K562 (cell line): ENCODE measurements around the gene TACR1. TPM values are rescaled to one million over a fixed set of nuclear protein-coding genes. Genes with fewer than 3 reads are reported as not detected.

Experiments used
- ATAC-seq: fragments of 200-7000 bp; cut with Tn5 transposase; 3 replicates; pipeline ENCODE4 v1.9.1; 2020; ENCODE audit warnings: moderate library complexity
- BruUV-seq: library from RNA; stranded (reverse); fragments of 400-500 nt; replicated peaks from 2 replicates; lab custom pipeline; 2021; lab: Mats Ljungman, UMichigan
- CTCF ChIA-PET: fragments of 300-600 bp; formaldehyde crosslinking; extraction: SDS; loops from one replicate; lab custom pipeline; 2021; ENCODE audit warnings: low intra/inter-chr PET ratio; lab: Yijun Ruan, JAX
- POLR2A ChIA-PET: fragments of 300-600, 350-650 bp; sonication (Branson Sonifier 250); formaldehyde crosslinking; extraction: SDS; loops from one replicate; lab custom pipeline; 2021; ENCODE audit warnings: antibody characterized with exemption, inconsistent platforms; lab: Yijun Ruan, JAX
- DNase-seq, 4 experiments: peaks; one replicate each; pipeline versions ENCODE4 v3.0.0 to v3.0.0-alpha.2; 2011 to 2018; ENCODE audit warnings: low spot score in 3 of 4, mixed read lengths in 3 of 4; ENCODE audit errors: extremely low read depth in 1 of 4
- FAIRE-seq: peaks from 2 replicates; lab custom pipeline; 2011; peaks lifted over from hg19 to GRCh38; lab: Jason Lieb, UNC
- H2AFZ ChIP-seq: 2 replicates; pipeline ENCODE4 v1.6.0; 2011; ENCODE audit warnings: low read depth, low read length, control low read depth, inconsistent platforms
- H3K27ac ChIP-seq: fragments of 200-600 bp; 3 replicates; pipeline ENCODE4 v1.8.0; 2011; ENCODE audit warnings: low read depth, mild to moderate bottlenecking, control low read depth, inconsistent platforms, low read length, moderate library complexity, mixed read lengths; ENCODE audit errors: extremely low read depth
- H3K27me3 ChIP-seq, 2 experiments: fragments of 300-600 bp in 1 of 2; 2 replicates in 1 of 2; 3 replicates in 1 of 2; pipeline versions ENCODE4 v1.6.0 to v1.8.0; 2011; ENCODE audit warnings: inconsistent platforms in 2 of 2, low read length in 2 of 2, mild to moderate bottlenecking in 1 of 2, mixed read lengths in 1 of 2, moderate library complexity in 1 of 2; ENCODE audit not compliant: control insufficient read depth in 2 of 2, insufficient read depth in 2 of 2
- H3K36me3 ChIP-seq: fragments of 300-600 bp; 3 replicates; pipeline ENCODE4 v1.8.0; 2011; ENCODE audit warnings: mild to moderate bottlenecking, low read length, inconsistent platforms; ENCODE audit not compliant: control insufficient read depth, insufficient read depth
- H3K4me1 ChIP-seq, 2 experiments: fragments of 200-600 bp in 1 of 2; replicated peaks in 1 of 2; 2 replicates in 1 of 2; 3 replicates in 1 of 2; pipeline versions ENCODE4 v1.5.1 to v1.8.0; 2011; ENCODE audit warnings: inconsistent platforms in 2 of 2, low read length in 2 of 2, mild to moderate bottlenecking in 1 of 2, mixed read lengths in 1 of 2, moderate library complexity in 1 of 2; ENCODE audit not compliant: control insufficient read depth in 2 of 2, insufficient read depth in 2 of 2
- H3K4me2 ChIP-seq: 2 replicates; pipeline ENCODE4 v1.6.1; 2011; ENCODE audit warnings: low read length, control low read depth, inconsistent platforms, mixed read lengths; ENCODE audit not compliant: insufficient read depth
- H3K4me3 ChIP-seq: fragments of 200-600 bp; sonication (generic), shearing (Covaris generic); 2 replicates; pipeline ENCODE4 v1.5.1; 2016; ENCODE audit warnings: control low read depth, inconsistent platforms
- H3K79me2 ChIP-seq: fragments of 200-600 bp; 3 replicates; pipeline ENCODE4 v1.8.0; 2011; ENCODE audit warnings: low read length, inconsistent platforms; ENCODE audit not compliant: control insufficient read depth, insufficient read depth
- H3K9ac ChIP-seq, 2 experiments: 2 replicates each; pipeline versions ENCODE4 v1.6.0 to v1.6.1; 2011; ENCODE audit warnings: low read depth in 2 of 2, low read length in 2 of 2, control low read depth in 1 of 2, inconsistent platforms in 1 of 2, mild to moderate bottlenecking in 1 of 2, mixed read lengths in 1 of 2; ENCODE audit not compliant: insufficient read depth in 1 of 2
- H3K9me1 ChIP-seq: one replicate; pipeline ENCODE4 v1.6.0; 2011; ENCODE audit warnings: inconsistent platforms, mild to moderate bottlenecking, low read length, moderate library complexity; ENCODE audit not compliant: control insufficient read depth, insufficient read depth
- H3K9me3 ChIP-seq: replicated peaks from 2 replicates; pipeline ENCODE4 v1.5.1; 2011; ENCODE audit warnings: low read depth, low read length, inconsistent platforms; ENCODE audit not compliant: control insufficient read depth, insufficient read depth
- H4K20me1 ChIP-seq: replicated peaks from 2 replicates; pipeline ENCODE4 v1.6.1; 2011; ENCODE audit warnings: low read length, inconsistent platforms, mixed read lengths; ENCODE audit not compliant: control insufficient read depth, insufficient read depth
- MYC ChIP-seq, 2 experiments: fragments of 250-450 bp in 1 of 2; sonication (Bioruptor Pico) in 1 of 2; IDR thresholded peaks; 2 replicates each; pipeline versions ENCODE4 v1.5.1 to v1.6.1; 2012 to 2021; ENCODE audit warnings: low read depth in 2 of 2, borderline replicate concordance in 1 of 2, improper control_type of control experiment in 1 of 2, low read length in 1 of 2, mild to moderate bottlenecking in 1 of 2, moderate library complexity in 1 of 2
- ZBED1 ChIP-seq: IDR thresholded peaks from 2 replicates; pipeline ENCODE4 v1.6.1; 2014
- WGBS: fragments of 100-300 bp; shearing (Covaris generic); methylation state at CpG from one replicate; pipeline ENCODE4 v1.1.6; 2016; ENCODE audit warnings: low coverage, mixed read lengths; ENCODE audit not compliant: insufficient coverage; ENCODE audit errors: missing lambda C conversion rate; 5-methylcytosine and 5-hydroxymethylcytosine counted together
- in situ Hi-C: fragments of 300-500 bp; cut with MboI; formaldehyde crosslinking; loops from 4 replicates; pipeline ENCODE4 v1.15.0; 2018; ENCODE audit warnings: inconsistent platforms, mixed read lengths
- intact Hi-C: fragments of 100-400 bp; cut with micrococcal nuclease; formaldehyde crosslinking; loops from 2 replicates; pipeline ENCODE4 v1.14.2; 2022
- polyA plus RNA-seq, 8 experiments: library from polyadenylated mRNA; depleted of rRNA in 4 of 8; stranded (reverse) in 5 of 8; unstranded in 3 of 8; fragments of >200 nt; fragmentation: Nextera tagmentation in 2 of 8; fragmentation: Illumina TruSeq in 1 of 8; extraction: Ambion mirVana in 2 of 8; extraction: Trizol in 1 of 8; gene quantifications; 2 replicates each; pipeline versions ENCODE4 v1.2.1 to v1.2.3, GENCODE V29; 2011 to 2014; ENCODE audit warnings: inconsistent platforms in 1 of 8, missing spikeins in 1 of 8
- total RNA-seq, 7 experiments: library from RNA; depleted of rRNA in 6 of 7; stranded (reverse); fragments of >200 nt in 6 of 7; fragmentation: Illumina TruSeq in 2 of 7; extraction: Trizol in 2 of 7; gene quantifications; 2 replicates each; pipeline versions ENCODE4 v1.2.1 to v1.2.3, GENCODE V29; 2011 to 2021; ENCODE audit warnings: low replicate concordance in 1 of 7
- TF ChIP-seq, protein P1 (sequence below), 2 experiments: fragments of 450-650 bp; IDR thresholded peaks; 2 replicates each; pipeline ENCODE4 v1.6.1; 2018; ENCODE audit warnings: mild to moderate bottlenecking in 2 of 2, low read depth in 1 of 2; ENCODE audit not compliant: partially characterized antibody in 2 of 2

The TACR1 gene
- total and polyA plus RNA-seq, 9 of the 15 experiments (the other 6 are each of a cell fraction or from before 2014, with no cell fraction given): not detected

DNA sequence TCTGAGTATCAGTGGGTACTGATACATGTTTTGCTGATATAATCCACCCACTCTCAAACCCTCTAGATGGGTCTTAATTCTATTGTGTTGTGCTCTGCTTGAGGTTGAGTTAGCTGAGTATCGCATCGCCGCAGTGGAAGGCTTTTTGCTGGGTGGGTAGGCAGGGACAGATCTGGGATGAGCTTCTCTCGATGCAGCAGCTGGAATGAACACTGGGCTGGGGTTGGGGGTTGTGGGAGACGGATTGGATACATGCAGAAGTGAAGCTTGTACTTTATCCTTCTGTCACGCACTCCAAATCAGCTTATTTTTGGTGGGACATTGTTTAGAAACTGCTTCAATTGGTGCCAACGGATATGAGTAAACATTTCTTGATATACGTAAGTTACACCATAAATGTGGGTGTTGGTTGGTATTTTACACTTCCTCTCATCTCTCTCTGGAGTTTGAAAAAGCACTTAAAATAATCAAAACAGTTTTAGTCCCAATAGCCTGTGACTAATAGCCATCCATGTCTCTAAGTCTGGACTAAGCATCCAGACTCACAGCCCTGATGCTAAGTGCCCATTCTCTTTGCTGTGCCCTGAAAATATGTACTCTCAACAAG lies 133.8 kb downstream of the TACR1 start:
- Histone ChIP-seq H3K9me1 (no peaks in the 10 kb centered on the region), H3K79me2 (no peaks in the 10 kb centered on the region), H3K4me1 (no peaks in the 10 kb centered on the region), H2AFZ (no peak overlapping the region), H3K4me3 (no peak overlapping the region), H3K4me2 (no peak overlapping the region), H3K9ac (no peak overlapping the region), H3K27me3 (peaks cover 0 to 9% of the 10 kb centered on the region in 2 experiments; a peak in 3 of 5 replicates), H3K27ac (no peak overlapping the region), H3K9me3 (no peaks in the 10 kb centered on the region), H4K20me1 (no peaks in the 10 kb centered on the region), H3K36me3 (no peaks in the 10 kb centered on the region)
- intact Hi-C loops (loop anchor here (1.0 to 5.0 kb wide), 3 partner anchors 176 to 402 kb away; no protein-coding TSS in a partner anchor), in situ Hi-C loops (loop anchor here (25.0 kb wide), 1 partner anchor 547 kb away; no protein-coding TSS in a partner anchor)
- ATAC-seq (no peak), DNase-seq (no peak), FAIRE-seq (no peak)
- 36% methylated on average over 8 of the region's 8 CpGs for whole genome bisulfite sequencing
- no TSS peak for BruUV-seq
- TF ChIP-seq, protein P1, sequence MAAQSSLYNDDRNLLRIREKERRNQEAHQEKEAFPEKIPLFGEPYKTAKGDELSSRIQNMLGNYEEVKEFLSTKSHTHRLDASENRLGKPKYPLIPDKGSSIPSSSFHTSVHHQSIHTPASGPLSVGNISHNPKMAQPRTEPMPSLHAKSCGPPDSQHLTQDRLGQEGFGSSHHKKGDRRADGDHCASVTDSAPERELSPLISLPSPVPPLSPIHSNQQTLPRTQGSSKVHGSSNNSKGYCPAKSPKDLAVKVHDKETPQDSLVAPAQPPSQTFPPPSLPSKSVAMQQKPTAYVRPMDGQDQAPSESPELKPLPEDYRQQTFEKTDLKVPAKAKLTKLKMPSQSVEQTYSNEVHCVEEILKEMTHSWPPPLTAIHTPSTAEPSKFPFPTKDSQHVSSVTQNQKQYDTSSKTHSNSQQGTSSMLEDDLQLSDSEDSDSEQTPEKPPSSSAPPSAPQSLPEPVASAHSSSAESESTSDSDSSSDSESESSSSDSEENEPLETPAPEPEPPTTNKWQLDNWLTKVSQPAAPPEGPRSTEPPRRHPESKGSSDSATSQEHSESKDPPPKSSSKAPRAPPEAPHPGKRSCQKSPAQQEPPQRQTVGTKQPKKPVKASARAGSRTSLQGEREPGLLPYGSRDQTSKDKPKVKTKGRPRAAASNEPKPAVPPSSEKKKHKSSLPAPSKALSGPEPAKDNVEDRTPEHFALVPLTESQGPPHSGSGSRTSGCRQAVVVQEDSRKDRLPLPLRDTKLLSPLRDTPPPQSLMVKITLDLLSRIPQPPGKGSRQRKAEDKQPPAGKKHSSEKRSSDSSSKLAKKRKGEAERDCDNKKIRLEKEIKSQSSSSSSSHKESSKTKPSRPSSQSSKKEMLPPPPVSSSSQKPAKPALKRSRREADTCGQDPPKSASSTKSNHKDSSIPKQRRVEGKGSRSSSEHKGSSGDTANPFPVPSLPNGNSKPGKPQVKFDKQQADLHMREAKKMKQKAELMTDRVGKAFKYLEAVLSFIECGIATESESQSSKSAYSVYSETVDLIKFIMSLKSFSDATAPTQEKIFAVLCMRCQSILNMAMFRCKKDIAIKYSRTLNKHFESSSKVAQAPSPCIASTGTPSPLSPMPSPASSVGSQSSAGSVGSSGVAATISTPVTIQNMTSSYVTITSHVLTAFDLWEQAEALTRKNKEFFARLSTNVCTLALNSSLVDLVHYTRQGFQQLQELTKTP (IDR thresholded peaks at IDR 0.05; ENCODE audit: low read depth in 1 of 2, partially characterized antibody in 2 of 2): no peak
- no peak for TF ChIP-seq MYC (IDR thresholded peaks at IDR 0.05; ENCODE audit: low read depth, low read length)
- TF ChIP-seq MYC (CRISPR knock-in tag; IDR thresholded peaks at IDR 0.05; ENCODE audit: borderline replicate concordance, low read depth): no peak
- TF ChIP-seq ZBED1: no peak
- POLR2A ChIA-PET: interaction anchor here (0.6 to 1.2 kb wide), 3 partner anchors 12 to 534 kb away, joined by 3 to 4 read pairs (median 3); no protein-coding TSS in a partner anchor
- CTCF ChIA-PET: interaction anchor here (1.0 to 1.9 kb wide), 3 partner anchors 12 to 338 kb away, joined by 3 to 7 read pairs (median 6); no protein-coding TSS in a partner anchor
